Loucy (cell line): ENCODE measurements around the gene TBC1D22A.

ENCODE experiments used
- EZH2phosphoT487 ChIP-seq: fragments of 200-600 bp; IDR thresholded peaks from 2 replicates; pipeline ENCODE4 v1.6.1; 2018; ENCODE audit warnings: antibody characterized with exemption, mild to moderate bottlenecking, moderate library complexity, borderline replicate concordance
- TF ChIP-seq, protein P1 (sequence below): fragments of 200-600 bp; sonication (generic); conservative IDR thresholded peaks from 2 replicates; pipeline ENCODE4 v1.5.1; 2014; ENCODE audit warnings: mild to moderate bottlenecking, antibody characterized with exemption, low read length

DNA sequence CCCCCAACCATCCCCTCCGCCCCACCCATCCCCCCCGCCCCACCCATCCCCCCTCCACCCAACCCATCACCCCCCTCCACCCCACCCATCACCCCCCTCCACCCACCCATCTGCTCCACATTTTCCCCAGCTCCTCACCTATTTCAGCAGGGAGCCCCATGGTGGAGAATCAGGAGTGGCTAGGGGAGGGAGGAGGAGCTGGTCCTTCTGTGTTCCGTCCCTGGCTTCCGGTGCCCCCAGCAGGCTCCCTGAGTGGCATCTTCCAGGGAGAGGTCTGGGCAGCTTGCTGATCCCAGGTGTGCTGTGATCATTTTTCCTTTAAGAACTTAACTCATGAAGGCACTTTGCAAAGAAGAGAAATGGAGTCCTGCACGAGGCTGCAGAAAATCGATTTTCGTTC is 365.8 kb downstream of the TBC1D22A start:
- TF ChIP-seq, protein P1, sequence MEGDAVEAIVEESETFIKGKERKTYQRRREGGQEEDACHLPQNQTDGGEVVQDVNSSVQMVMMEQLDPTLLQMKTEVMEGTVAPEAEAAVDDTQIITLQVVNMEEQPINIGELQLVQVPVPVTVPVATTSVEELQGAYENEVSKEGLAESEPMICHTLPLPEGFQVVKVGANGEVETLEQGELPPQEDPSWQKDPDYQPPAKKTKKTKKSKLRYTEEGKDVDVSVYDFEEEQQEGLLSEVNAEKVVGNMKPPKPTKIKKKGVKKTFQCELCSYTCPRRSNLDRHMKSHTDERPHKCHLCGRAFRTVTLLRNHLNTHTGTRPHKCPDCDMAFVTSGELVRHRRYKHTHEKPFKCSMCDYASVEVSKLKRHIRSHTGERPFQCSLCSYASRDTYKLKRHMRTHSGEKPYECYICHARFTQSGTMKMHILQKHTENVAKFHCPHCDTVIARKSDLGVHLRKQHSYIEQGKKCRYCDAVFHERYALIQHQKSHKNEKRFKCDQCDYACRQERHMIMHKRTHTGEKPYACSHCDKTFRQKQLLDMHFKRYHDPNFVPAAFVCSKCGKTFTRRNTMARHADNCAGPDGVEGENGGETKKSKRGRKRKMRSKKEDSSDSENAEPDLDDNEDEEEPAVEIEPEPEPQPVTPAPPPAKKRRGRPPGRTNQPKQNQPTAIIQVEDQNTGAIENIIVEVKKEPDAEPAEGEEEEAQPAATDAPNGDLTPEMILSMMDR = no peak
- TF ChIP-seq EZH2phosphoT487 = no peak
